ENCODE data around the gene UCN2. TPM values are rescaled to one million over a fixed set of nuclear protein-coding genes. Genes with fewer than 3 reads are reported as not detected.
A peak's percentile ranks its signal among the peaks of the same experiment; 100 is the strongest.

UCN2 gene
- total RNA-seq, 4 donors from 2014 or later: 0.19 TPM; not detected in 3

DNA sequence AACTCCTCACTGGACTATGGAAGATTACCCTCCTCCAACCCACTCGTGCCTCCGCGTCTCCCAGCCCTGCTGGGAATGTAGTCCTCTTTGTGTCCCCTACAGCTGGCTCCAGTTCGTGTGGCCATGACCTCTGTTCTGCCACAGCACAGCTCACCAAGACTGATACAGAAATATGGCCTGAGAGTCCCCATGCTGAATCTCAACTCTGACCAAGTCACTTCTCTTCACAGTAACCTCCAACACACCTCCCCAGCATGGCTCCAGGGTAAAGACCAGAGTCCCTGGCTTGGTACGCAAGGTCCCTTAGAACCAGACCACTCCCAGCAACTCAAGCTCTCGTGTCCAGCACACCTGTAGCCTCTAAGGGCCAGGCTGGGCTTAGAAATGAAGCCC is 33.8 kb upstream of the UCN2 start:
- 68% methylated on average over 3 of the region's 6 CpGs; no CpG with 5 or more reads in 1 of the 2 donors for WGBS, 2 donors (ENCODE audit: low coverage in 1 of 2)
- H3K27ac ChIP-seq: peak overlapping the region in 3 of 4 donors; percentile 74 to 89 (median 83)
- peaks cover 0 to 52% of the 10 kb centered on the region in 2 donors for H3K36me3 ChIP-seq
- TF ChIP-seq POLR2A (IDR thresholded peaks at IDR 0.05) (no peak), POLR2AphosphoS5 (IDR thresholded peaks at IDR 0.05) (no peak), EP300 (IDR thresholded peaks at IDR 0.05) (no peak)
- TF ChIP-seq, protein P1, sequence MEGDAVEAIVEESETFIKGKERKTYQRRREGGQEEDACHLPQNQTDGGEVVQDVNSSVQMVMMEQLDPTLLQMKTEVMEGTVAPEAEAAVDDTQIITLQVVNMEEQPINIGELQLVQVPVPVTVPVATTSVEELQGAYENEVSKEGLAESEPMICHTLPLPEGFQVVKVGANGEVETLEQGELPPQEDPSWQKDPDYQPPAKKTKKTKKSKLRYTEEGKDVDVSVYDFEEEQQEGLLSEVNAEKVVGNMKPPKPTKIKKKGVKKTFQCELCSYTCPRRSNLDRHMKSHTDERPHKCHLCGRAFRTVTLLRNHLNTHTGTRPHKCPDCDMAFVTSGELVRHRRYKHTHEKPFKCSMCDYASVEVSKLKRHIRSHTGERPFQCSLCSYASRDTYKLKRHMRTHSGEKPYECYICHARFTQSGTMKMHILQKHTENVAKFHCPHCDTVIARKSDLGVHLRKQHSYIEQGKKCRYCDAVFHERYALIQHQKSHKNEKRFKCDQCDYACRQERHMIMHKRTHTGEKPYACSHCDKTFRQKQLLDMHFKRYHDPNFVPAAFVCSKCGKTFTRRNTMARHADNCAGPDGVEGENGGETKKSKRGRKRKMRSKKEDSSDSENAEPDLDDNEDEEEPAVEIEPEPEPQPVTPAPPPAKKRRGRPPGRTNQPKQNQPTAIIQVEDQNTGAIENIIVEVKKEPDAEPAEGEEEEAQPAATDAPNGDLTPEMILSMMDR (IDR thresholded peaks at IDR 0.05): no peak
- H3K27me3 ChIP-seq: peaks cover 30% of the 10 kb centered on the region
- no peak for ATAC-seq
- H3K4me1 ChIP-seq: peaks cover 0 to 42% (median 32%) of the 10 kb centered on the region in 3 donors
- no peak overlapping the region for H3K4me3 ChIP-seq
- no peaks in the 10 kb centered on the region for H3K9me3 ChIP-seq

DNA sequence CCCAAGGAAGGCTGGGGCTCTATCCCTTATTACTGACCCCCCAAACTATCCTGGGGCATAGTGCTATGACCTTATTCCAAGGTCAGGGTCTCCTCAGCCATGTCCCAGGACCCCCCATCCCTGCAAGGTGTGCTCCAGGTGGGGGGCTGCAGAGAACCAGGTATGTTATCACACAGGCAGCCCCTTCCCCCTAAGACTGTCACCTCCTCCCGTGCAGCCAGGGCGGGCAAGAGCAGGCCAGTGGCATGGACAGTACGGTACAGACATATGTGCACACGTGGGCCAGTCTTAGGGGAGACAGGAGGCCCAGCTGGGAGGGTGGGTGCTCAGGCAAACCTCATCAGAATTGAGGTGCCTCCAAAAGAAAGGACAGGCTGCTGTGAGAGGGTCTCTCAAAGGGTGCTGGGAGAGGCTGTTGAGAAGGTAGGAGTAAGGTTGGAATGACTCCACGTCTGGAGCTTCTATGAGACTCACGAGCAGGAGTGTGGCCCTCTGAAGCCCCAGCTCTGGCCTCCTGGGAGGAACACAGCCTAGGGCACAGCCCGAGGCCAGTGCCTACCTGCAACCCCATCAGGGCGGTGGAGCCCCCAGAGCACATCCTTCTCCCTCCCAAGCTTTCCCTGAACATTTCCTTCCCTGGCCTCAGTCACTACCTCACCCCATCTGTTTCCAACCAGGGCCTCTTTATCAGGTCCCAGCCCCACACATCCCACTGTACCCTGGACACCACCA is 33.3 kb upstream of the UCN2 start:
- H3K4me1 ChIP-seq: peaks cover 0 to 42% (median 32%) of the 10 kb centered on the region in 3 donors
- 63 to 100% methylated on average over 1 to 3 of the region's 8 CpGs for WGBS, 2 donors (ENCODE audit: low coverage in 1 of 2)
- ATAC-seq: no peak
- no peaks in the 10 kb centered on the region for H3K9me3 ChIP-seq
- H3K36me3 ChIP-seq: peaks cover 0 to 46% of the 10 kb centered on the region in 2 donors
- H3K4me3 ChIP-seq: no peak overlapping the region
- TF ChIP-seq POLR2A (IDR thresholded peaks at IDR 0.05) (no peak), POLR2AphosphoS5 (IDR thresholded peaks at IDR 0.05) (no peak), EP300 (IDR thresholded peaks at IDR 0.05) (no peak)
- TF ChIP-seq, protein P1 (IDR thresholded peaks at IDR 0.05): no peak
- peak overlapping the region in 3 of 4 donors; percentile 74 to 89 (median 83) for H3K27ac ChIP-seq
- peaks cover 36% of the 10 kb centered on the region for H3K27me3 ChIP-seq

DNA sequence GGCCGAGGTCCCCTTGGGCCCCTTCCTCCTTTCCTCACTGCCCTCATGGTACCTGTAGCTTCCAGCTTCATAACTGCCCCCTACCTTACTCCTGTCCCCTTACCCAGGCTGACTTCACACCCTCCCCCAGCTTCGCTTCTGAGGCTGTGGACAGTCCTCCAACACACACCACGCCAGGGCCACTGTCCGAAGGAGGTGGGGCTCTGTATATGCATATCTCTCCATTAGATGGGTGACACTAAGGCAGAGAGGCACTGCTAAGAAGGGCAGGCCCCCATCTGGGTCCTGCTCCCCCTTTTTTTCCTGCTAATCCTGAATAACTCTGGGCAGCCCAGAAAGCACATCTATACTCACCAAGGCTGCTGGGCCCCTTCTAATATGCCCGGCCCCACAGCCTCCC is 32.6 kb upstream of the UCN2 start:
- no peak for ATAC-seq
- TF ChIP-seq, protein P1 (IDR thresholded peaks at IDR 0.05): no peak
- TF ChIP-seq EP300 (IDR thresholded peaks at IDR 0.05): no peak
- Histone ChIP-seq H3K27ac (peak overlapping the region in 2 of 4 donors; percentile 31 to 83), H3K4me1 (peaks cover 0 to 42% (median 32%) of the 10 kb centered on the region in 3 donors), H3K27me3 (peaks cover 39% of the 10 kb centered on the region), H3K36me3 (peaks cover 0 to 39% of the 10 kb centered on the region in 2 donors), H3K4me3 (no peak overlapping the region), H3K9me3 (no peaks in the 10 kb centered on the region)
- 50 to 89% methylated on average over 1 to 2 of the region's 5 CpGs for WGBS, 2 donors (ENCODE audit: low coverage in 1 of 2)

DNA sequence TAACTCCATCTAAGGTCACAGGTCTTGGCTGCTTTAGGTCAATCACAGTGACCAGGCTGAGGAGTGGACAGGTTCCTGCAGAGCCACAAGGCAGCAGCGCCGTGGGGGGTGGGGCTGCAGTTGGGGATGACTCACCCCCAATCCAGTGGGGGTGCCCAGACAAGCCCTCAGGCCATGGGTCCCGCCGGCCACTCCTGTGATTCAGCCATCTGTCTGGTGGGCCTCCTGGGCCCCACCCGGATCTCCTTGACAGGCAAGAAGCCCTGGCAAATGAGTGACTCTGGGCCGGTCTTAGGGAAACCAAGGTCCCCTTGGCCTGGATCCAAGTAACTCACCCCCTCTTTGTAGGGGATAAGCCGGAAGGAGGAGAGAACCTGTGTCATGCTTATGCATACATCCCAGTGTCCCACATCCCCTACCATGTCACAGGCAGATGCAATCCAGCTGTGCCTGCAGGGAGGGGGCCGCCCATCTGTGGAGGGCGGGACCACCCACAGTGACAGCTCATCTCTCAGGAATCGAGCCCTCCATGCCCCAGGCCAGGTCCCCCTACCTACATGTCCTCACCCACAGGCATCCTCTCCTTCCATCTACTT is 32.0 kb upstream of the UCN2 start:
- 15 to 24% methylated on average over 3 to 8 of the region's 10 CpGs for WGBS, 2 donors (ENCODE audit: low coverage in 1 of 2)
- peak; percentile 16 for ATAC-seq
- TF ChIP-seq, protein P1 (IDR thresholded peaks at IDR 0.05): no peak
- TF ChIP-seq EP300 (IDR thresholded peaks at IDR 0.05) (no peak), POLR2AphosphoS5 (IDR thresholded peaks at IDR 0.05) (no peak), POLR2A (IDR thresholded peaks at IDR 0.05) (no peak)
- peaks cover 39% of the 10 kb centered on the region for H3K27me3 ChIP-seq
- peak overlapping the region in 2 of 4 donors; percentile 31 to 83 for H3K27ac ChIP-seq
- H3K4me3 ChIP-seq: peak overlapping the region in 1 of 2 donors; percentile 45
- H3K36me3 ChIP-seq: peaks cover 0 to 34% of the 10 kb centered on the region in 2 donors
- H3K9me3 ChIP-seq: no peaks in the 10 kb centered on the region
- peaks cover 0 to 42% (median 32%) of the 10 kb centered on the region in 3 donors for H3K4me1 ChIP-seq

Measured in gastroesophageal sphincter (tissue), 4 donors.